ENCODE data around the gene PKNOX2. TPM values are rescaled to one million over a fixed set of nuclear protein-coding genes. Genes with fewer than 3 reads are reported as not detected.

The PKNOX2 gene
- total RNA-seq, 1 donor from 2014 or later, result 3.4 TPM

DNA sequence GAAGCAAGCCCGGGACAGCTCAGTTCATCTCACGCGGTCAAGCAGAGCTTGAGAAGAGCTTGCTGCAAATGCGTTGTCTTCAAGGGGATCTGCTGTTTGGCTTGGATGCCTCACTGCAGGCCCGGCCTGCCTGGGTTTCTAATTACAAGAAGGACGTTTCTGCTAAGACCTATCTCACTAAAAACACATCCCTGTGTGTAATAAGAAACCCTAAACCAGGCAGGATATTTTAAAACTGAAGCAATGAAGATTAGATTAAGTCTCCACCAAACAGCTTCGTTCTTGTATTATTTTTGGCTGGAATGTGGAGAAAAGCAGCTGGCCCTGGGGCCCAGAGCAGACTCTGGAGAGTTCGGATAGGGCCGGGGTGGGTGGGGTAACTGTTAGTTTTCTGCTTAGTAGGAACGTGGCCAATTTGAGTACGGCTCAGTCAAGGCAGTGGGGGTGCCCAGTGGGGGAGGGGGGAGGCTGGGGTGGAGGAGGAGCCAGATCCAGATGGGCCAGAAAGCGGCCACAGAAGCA is 6.0 kb downstream of the PKNOX2 start:
- no peak for DNase-seq (ENCODE audit: extremely low spot score in 2 of 2)

DNA sequence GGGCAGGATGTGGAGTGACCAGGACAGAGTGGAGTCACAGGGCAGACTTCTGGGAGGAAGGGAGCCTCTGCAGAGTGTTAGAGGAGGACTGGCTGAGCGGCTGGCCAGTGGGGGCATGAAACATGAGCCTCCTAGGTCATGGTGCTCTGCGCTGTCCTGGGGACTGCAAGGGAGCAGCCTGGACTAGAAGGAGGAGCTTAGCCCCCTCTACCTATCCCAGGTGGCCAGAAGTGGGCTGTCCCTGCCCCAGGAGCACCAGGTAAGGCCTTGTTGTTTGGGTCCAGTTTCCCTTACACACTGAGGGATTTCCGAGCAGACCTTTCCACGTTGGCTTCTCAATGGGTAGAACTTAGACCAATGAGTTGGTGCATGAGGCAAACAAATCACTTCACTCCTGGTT is 7.4 kb downstream of the PKNOX2 start:
- TF ChIP-seq, protein P1, sequence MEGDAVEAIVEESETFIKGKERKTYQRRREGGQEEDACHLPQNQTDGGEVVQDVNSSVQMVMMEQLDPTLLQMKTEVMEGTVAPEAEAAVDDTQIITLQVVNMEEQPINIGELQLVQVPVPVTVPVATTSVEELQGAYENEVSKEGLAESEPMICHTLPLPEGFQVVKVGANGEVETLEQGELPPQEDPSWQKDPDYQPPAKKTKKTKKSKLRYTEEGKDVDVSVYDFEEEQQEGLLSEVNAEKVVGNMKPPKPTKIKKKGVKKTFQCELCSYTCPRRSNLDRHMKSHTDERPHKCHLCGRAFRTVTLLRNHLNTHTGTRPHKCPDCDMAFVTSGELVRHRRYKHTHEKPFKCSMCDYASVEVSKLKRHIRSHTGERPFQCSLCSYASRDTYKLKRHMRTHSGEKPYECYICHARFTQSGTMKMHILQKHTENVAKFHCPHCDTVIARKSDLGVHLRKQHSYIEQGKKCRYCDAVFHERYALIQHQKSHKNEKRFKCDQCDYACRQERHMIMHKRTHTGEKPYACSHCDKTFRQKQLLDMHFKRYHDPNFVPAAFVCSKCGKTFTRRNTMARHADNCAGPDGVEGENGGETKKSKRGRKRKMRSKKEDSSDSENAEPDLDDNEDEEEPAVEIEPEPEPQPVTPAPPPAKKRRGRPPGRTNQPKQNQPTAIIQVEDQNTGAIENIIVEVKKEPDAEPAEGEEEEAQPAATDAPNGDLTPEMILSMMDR (IDR thresholded peaks at IDR 0.05), result no peak
- TF ChIP-seq POLR2AphosphoS5 (IDR thresholded peaks at IDR 0.05; ENCODE audit: insufficient read depth in 1 of 2, low read depth in 1 of 2), result no peak
- TF ChIP-seq POLR2A (IDR thresholded peaks at IDR 0.05), result no peak
- intact Hi-C loops (cut with DNase I), result no loop called here
- Histone ChIP-seq H3K27me3 (no peaks in the 10 kb centered on the region), H3K4me1 (peaks cover 45% of the 10 kb centered on the region), H3K4me3 (no peak overlapping the region), H3K36me3 (no peaks in the 10 kb centered on the region), H3K27ac (no peak overlapping the region), H3K9me3 (no peaks in the 10 kb centered on the region)
- no peak for DNase-seq (ENCODE audit: extremely low spot score in 2 of 2)

More for the DNA sequence above, 6.0 kb downstream of the PKNOX2 start:
- no peaks in the 10 kb centered on the region for H3K9me3 ChIP-seq
- H3K4me3 ChIP-seq, result peak overlapping the region in 1 of 2 donors; percentile 6
- TF ChIP-seq POLR2AphosphoS5 (IDR thresholded peaks at IDR 0.05; ENCODE audit: insufficient read depth in 1 of 2, low read depth in 1 of 2) (no peak), POLR2A (IDR thresholded peaks at IDR 0.05) (no peak)
- TF ChIP-seq, protein P1 (IDR thresholded peaks at IDR 0.05), result no peak
- no peaks in the 10 kb centered on the region for H3K36me3 ChIP-seq
- H3K4me1 ChIP-seq, result peaks cover 59% of the 10 kb centered on the region
- peak overlapping the region; percentile 34 for H3K27ac ChIP-seq
- intact Hi-C loops (cut with DNase I), result no loop called here
- H3K27me3 ChIP-seq, result no peaks in the 10 kb centered on the region

- H3K4me3 ChIP-seq, result no peak overlapping the region
- TF ChIP-seq POLR2AphosphoS5 (IDR thresholded peaks at IDR 0.05; ENCODE audit: insufficient read depth in 1 of 2, low read depth in 1 of 2) (no peak), POLR2A (IDR thresholded peaks at IDR 0.05) (no peak)
- TF ChIP-seq, protein P1 (IDR thresholded peaks at IDR 0.05), result no peak
- intact Hi-C loops (cut with DNase I), result no loop called here
- H3K27me3 ChIP-seq, result no peaks in the 10 kb centered on the region
- H3K27ac ChIP-seq, result no peak overlapping the region
- H3K4me1 ChIP-seq, result peaks cover 35% of the 10 kb centered on the region
- no peaks in the 10 kb centered on the region for H3K9me3 ChIP-seq
- DNase-seq (ENCODE audit: extremely low spot score in 2 of 2), result no peak
- no peaks in the 10 kb centered on the region for H3K36me3 ChIP-seq
Observed at GRCh38 chr11:125173027-125173426, 8.5 kb downstream of the PKNOX2 start.

- Histone ChIP-seq H3K36me3 (no peaks in the 10 kb centered on the region), H3K4me1 (peaks cover 29% of the 10 kb centered on the region), H3K27me3 (no peaks in the 10 kb centered on the region), H3K4me3 (no peak overlapping the region), H3K27ac (no peak overlapping the region), H3K9me3 (no peaks in the 10 kb centered on the region)
- intact Hi-C loops (cut with DNase I), result no loop called here
- no peak for DNase-seq (ENCODE audit: extremely low spot score in 2 of 2)
- TF ChIP-seq POLR2A (IDR thresholded peaks at IDR 0.05) (no peak), POLR2AphosphoS5 (IDR thresholded peaks at IDR 0.05; ENCODE audit: insufficient read depth in 1 of 2, low read depth in 1 of 2) (no peak)
- TF ChIP-seq, protein P1 (IDR thresholded peaks at IDR 0.05), result no peak
Observed at GRCh38 chr11:125173556-125173955, 9.0 kb downstream of the PKNOX2 start.

GRCh38 chr11:125174057-125174456 is 9.5 kb downstream of the PKNOX2 start:
- H3K27me3 ChIP-seq, result no peaks in the 10 kb centered on the region
- no peaks in the 10 kb centered on the region for H3K9me3 ChIP-seq
- H3K4me3 ChIP-seq, result no peak overlapping the region
- intact Hi-C loops (cut with DNase I), result no loop called here
- TF ChIP-seq POLR2AphosphoS5 (IDR thresholded peaks at IDR 0.05; ENCODE audit: insufficient read depth in 1 of 2, low read depth in 1 of 2) (no peak), POLR2A (IDR thresholded peaks at IDR 0.05) (no peak)
- TF ChIP-seq, protein P1 (IDR thresholded peaks at IDR 0.05), result no peak
- H3K27ac ChIP-seq, result no peak overlapping the region
- H3K36me3 ChIP-seq, result no peaks in the 10 kb centered on the region
- peaks cover 24% of the 10 kb centered on the region for H3K4me1 ChIP-seq
- no peak for DNase-seq (ENCODE audit: extremely low spot score in 2 of 2)

All from vagina (tissue), 2 donors.